ENCODE results near the gene EIF2B5.

DNA sequence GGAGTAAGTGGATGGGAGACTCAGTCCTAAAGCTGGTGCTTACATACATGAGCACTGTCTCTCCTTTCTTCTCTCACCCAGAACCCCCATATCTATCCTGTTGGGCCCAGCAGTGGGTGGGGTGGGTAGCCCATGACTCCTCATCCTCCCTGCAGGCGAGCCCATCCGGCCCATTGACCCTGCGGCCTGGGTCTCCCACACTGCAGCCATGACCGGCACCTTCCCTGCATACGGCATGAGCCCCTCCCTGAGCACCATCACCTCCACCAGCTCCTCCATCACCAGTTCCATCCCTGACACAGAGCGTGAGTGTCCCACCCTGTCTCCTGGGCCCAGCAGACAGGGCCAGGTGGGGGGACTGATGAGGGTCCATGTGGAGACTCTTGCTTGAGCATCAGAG, 31.5 kb downstream of the EIF2B5 start:
- TF ChIP-seq, protein P1, sequence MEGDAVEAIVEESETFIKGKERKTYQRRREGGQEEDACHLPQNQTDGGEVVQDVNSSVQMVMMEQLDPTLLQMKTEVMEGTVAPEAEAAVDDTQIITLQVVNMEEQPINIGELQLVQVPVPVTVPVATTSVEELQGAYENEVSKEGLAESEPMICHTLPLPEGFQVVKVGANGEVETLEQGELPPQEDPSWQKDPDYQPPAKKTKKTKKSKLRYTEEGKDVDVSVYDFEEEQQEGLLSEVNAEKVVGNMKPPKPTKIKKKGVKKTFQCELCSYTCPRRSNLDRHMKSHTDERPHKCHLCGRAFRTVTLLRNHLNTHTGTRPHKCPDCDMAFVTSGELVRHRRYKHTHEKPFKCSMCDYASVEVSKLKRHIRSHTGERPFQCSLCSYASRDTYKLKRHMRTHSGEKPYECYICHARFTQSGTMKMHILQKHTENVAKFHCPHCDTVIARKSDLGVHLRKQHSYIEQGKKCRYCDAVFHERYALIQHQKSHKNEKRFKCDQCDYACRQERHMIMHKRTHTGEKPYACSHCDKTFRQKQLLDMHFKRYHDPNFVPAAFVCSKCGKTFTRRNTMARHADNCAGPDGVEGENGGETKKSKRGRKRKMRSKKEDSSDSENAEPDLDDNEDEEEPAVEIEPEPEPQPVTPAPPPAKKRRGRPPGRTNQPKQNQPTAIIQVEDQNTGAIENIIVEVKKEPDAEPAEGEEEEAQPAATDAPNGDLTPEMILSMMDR (IDR thresholded peaks at IDR 0.05): no peak
- no peak for TF ChIP-seq POLR2A (IDR thresholded peaks at IDR 0.05)
